ENCODE data around the gene ARHGAP1. TPM values are rescaled to one million over a fixed set of nuclear protein-coding genes. Genes with fewer than 3 reads are reported as not detected.

ARHGAP1 gene
- 10 to 100 TPM; 26.5 to 46.2 (median 30.9) TPM for total RNA-seq
- long read RNA-seq, partial matches to known transcripts = 0 of 6 reads
- long read RNA-seq, other reads (novel, unspliced or antisense) = 6 of 6 reads

DNA sequence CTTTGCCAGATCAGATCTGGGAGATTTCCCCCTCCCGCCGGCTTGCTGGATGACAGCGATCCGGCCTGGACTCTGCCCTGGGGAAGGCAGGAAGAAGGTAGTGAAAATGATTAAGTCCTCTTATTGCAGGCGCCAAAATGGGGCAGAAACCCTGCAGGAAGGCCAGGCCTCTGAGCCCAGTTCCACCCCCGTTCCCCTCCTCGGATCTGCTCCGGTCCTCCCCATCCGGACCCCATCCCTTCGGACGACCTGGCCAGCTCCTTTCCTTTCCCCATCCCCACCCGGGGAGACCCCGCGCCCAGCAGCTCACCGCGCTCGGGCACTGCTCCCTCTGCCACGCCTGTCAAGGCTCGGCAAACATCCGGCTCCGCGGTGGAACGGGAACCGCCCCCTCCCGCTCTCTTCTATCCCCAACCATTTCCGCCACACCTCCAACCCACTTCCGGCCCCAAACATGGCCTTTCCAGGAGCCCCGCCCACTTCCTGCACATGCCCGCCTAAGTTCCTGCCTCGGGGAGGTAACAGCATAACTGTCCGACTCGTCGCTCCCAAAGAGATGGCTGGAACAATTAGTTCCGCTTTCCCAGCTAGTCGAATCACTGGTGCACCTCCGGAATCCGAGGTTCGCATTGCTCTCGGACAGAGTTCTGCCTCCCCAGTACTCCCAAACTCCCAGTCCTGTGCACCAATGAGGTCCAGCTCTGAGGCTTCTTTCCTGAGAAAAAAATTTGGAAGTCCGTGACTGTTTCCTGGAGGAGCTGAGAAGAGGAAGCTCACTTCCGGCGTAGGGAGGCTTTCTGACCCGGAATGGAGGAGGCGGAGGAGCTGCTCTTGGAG, at the start of gene ARHGAP1, which contains the start of gene ZNF408:
Gene ARHGAP1, minus strand, starts transcription at position 379 of the 837 bp plus-strand sequence. CDS start 4,512 bp downstream, outside the sequence.
Gene ZNF408, plus strand, starts transcription at position 791 of the 837 bp plus-strand sequence. Its CDS starts 17 bp downstream, at position 808.
- Histone ChIP-seq H3K36me3 (peaks cover 6 to 40% (median 20%) of the 10 kb centered on the region in 4 donors), H3K4me3 (peak within 1 kb of the TSS; percentile 89 to 97 (median 95)), H3K9me3 (no peaks in the 10 kb centered on the region), H3K4me1 (peaks cover 0 to 54% (median 26%) of the 10 kb centered on the region in 4 donors), H3K27ac (peak within 1 kb of the TSS; percentile 84 to 94 (median 85)), H3K27me3 (no peaks in the 10 kb centered on the region)
- DNase-seq = peak; percentile 99 to 100 (median 99)
- intact Hi-C loops (cut with DNase I) = no loop called here
- ATAC-seq = peak; percentile 88 to 94 (median 93)
- TF ChIP-seq POLR2A (IDR thresholded peaks at IDR 0.05) (peak; percentile 92), CTCF (IDR thresholded peaks at IDR 0.05) (no peak)
- 0% methylated on average over 30 of the region's 44 CpGs for WGBS (ENCODE audit: insufficient coverage, low coverage, low lambda C conversion rate, missing lambda C conversion rate)

DNA sequence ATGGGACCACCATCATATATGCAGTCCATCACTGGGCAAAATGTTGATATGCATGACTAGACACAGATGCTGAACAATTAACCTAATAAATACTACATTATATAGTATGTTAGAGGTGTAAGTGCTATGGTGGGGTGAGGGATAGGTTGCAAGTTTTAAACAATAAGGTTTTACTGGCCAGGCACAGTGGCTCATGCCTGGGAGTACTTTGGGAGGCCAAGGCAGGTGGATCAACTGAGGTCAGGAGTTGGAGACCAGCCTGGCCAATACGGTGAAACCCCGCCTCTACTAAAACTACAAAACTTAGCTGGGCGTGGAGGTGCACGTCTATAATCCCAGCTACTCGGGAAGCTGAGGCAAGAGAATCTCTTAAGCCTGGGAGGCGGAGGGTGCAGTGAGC, 46.7 kb upstream of the ARHGAP1 start:
- TF ChIP-seq POLR2A (IDR thresholded peaks at IDR 0.05) (no peak), CTCF (IDR thresholded peaks at IDR 0.05) (no peak)
- no peak for DNase-seq
- no peak overlapping the region for H3K27ac ChIP-seq
- no peaks in the 10 kb centered on the region for H3K27me3 ChIP-seq
- no peaks in the 10 kb centered on the region for H3K4me1 ChIP-seq
- peaks cover 5 to 51% (median 20%) of the 10 kb centered on the region in 4 donors for H3K36me3 ChIP-seq
- H3K9me3 ChIP-seq = no peaks in the 10 kb centered on the region
- no peak overlapping the region for H3K4me3 ChIP-seq
- ATAC-seq = peak in 2 of 4 donors; percentile 6 to 16
- WGBS (ENCODE audit: insufficient coverage, low coverage, low lambda C conversion rate, missing lambda C conversion rate) = 83% methylated on average over 5 of the region's 6 CpGs
- intact Hi-C loops (cut with DNase I) = no loop called here

- H3K36me3 ChIP-seq = peaks cover 9 to 56% (median 24%) of the 10 kb centered on the region in 4 donors
- H3K4me3 ChIP-seq = no peak overlapping the region
- 62% methylated on average over 3 of the region's 3 CpGs for WGBS (ENCODE audit: insufficient coverage, low coverage, low lambda C conversion rate, missing lambda C conversion rate)
- H3K9me3 ChIP-seq = no peaks in the 10 kb centered on the region
- intact Hi-C loops (cut with DNase I) = no loop called here
- TF ChIP-seq POLR2A (IDR thresholded peaks at IDR 0.05) = no peak
- no peak for TF ChIP-seq CTCF (IDR thresholded peaks at IDR 0.05)
- no peaks in the 10 kb centered on the region for H3K27me3 ChIP-seq
- DNase-seq (no peak), ATAC-seq (peak in 3 of 4 donors; percentile 3 to 37 (median 13))
- no peaks in the 10 kb centered on the region for H3K4me1 ChIP-seq
- peak overlapping the region in 1 of 3 donors; percentile 18 for H3K27ac ChIP-seq
These were observed 45.6 kb upstream of the ARHGAP1 start for GRCh38 chr11:46745995-46746394.

DNA sequence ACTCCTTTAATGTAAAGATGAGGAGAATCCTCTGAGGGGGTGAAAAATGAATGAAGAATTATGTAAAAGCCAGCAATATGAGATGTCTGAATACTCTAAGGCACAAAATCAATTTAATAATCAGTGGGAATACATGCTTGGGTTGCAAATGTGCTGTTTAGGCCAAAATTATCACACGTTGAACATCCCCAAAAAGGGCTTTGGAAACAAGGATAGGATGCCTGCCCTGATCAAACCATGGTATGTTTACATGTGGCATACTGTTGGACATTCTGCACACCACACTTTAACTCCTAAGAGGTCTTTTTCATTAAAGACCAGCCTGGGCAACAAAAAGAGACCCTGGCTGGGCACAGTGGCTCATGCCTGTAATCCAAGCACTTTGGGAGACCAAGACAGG, 44.9 kb upstream of the ARHGAP1 start:
- H3K36me3 ChIP-seq = peaks cover 7 to 56% (median 27%) of the 10 kb centered on the region in 4 donors
- peak; percentile 3 to 22 (median 12) for ATAC-seq

More for the DNA sequence above, 44.9 kb upstream of the ARHGAP1 start:
- Histone ChIP-seq H3K27me3 (no peaks in the 10 kb centered on the region), H3K4me3 (no peak overlapping the region), H3K27ac (no peak overlapping the region), H3K4me1 (no peaks in the 10 kb centered on the region), H3K9me3 (no peaks in the 10 kb centered on the region)
- intact Hi-C loops (cut with DNase I) = no loop called here
- no peak for TF ChIP-seq CTCF (IDR thresholded peaks at IDR 0.05)
- TF ChIP-seq POLR2A (IDR thresholded peaks at IDR 0.05) = peak; percentile 28
- DNase-seq = no peak
- WGBS (ENCODE audit: insufficient coverage, low coverage, low lambda C conversion rate, missing lambda C conversion rate) = 47% methylated on average over 1 of the region's 1 CpG

Measured in right lobe of liver (tissue), 6 donors.